Esophagus squamous epithelium (tissue), 5 donors: Measurements from ENCODE around the gene MCHR1. TPM values are rescaled to one million over a fixed set of nuclear protein-coding genes. Genes with fewer than 3 reads are reported as not detected.

Experiments
- DNase-seq: peaks from one replicate; lab custom pipeline; 2025; lab: John Stamatoyannopoulos, UW
- H3K27ac ChIP-seq, 4 donors: fragments of 200-600 bp; sonication (generic); one replicate each; pipeline ENCODE4 v1.5.1; 2016 to 2019; ENCODE audit warnings: mild to moderate bottlenecking in 1 of 4
- H3K27me3 ChIP-seq, 4 donors: fragments of 200-600 bp; sonication (generic); 1 replicate in 3 of 4; 2 replicates in 1 of 4; pipeline versions ENCODE4 v1.5.1 to v1.6.0; 2017 to 2021; ENCODE audit warnings: antibody characterized with exemption in 1 of 4
- H3K36me3 ChIP-seq, 3 donors: fragments of 200-600 bp; sonication (generic); one replicate each; pipeline ENCODE4 v1.5.1; 2016 to 2019
- H3K4me1 ChIP-seq, 3 donors: fragments of 200-600 bp; sonication (generic); one replicate each; pipeline ENCODE4 v1.5.1; 2017 to 2019
- H3K4me3 ChIP-seq, 4 donors: fragments of 200-600 bp; sonication (generic); 1 replicate in 3 of 4; 2 replicates in 1 of 4; pipeline ENCODE4 v1.5.1; 2016 to 2019; ENCODE audit warnings: mild to moderate bottlenecking in 2 of 4, moderate library complexity in 1 of 4
- H3K9me3 ChIP-seq, 3 donors: fragments of 200-600 bp; sonication (generic); one replicate each; pipeline ENCODE4 v1.5.1; 2016 to 2019
- POLR2A ChIP-seq, 4 donors: fragments of 450-650 bp; IDR thresholded peaks; one replicate each; pipeline ENCODE4 v1.6.1; 2017; ENCODE audit warnings: antibody characterized with exemption in 4 of 4, mild to moderate bottlenecking in 4 of 4, moderate library complexity in 3 of 4
- WGBS, 2 donors: methylation state at CpG; one replicate each; pipeline ENCODE4 v1.1.5; 2018; 5-methylcytosine and 5-hydroxymethylcytosine counted together
- intact Hi-C: fragments of 100-400 bp; cut with DNase I; formaldehyde crosslinking; loops from one replicate; pipeline ENCODE4 v1.15.0; 2022
- total RNA-seq, 4 donors: library from RNA; depleted of rRNA; stranded (reverse); fragments of >200 nt; gene quantifications; one replicate each; pipeline ENCODE4 v1.1.0, GENCODE V29; 2016
- TF ChIP-seq, protein P1 (sequence below), 6 experiments: fragments of 450-650 bp in 4 of 6; fragments of 200-600 bp in 2 of 6; sonication (generic) in 2 of 6; IDR thresholded peaks; one replicate each; pipeline ENCODE4 v1.5.1; 2016 to 2019; ENCODE audit warnings: antibody characterized with exemption in 6 of 6, mild to moderate bottlenecking in 4 of 6, moderate library complexity in 4 of 6
- donor health status: DM: yes; HTN: yes; CAD: no.

Gene MCHR1
- total RNA-seq, 4 donors from 2014 or later, result 0.56 TPM; not detected in 3

DNA sequence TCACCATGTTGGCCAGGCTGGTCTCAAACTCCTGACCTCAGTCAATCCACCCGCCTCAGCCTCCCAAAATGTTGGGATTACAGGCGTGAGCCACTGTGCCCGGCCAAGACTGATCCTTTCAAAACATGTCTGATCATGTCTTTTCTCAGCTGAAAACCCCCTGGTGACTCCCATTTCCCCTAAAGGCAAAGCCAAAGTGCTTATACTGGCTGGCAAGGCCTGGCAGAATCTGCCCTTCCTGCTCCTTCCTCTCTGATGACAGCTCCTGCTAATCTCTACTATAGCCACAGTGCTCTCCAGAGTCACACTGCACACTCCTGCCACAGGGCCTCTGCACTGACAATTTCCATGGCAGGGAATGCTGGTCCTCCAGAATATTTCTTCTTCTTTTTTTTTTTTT, 2.6 kb upstream of the MCHR1 start:
- H3K4me3 ChIP-seq, result no peak overlapping the region
- 43 to 69% methylated on average over 2 to 3 of the region's 3 CpGs for WGBS, 2 donors
- no peak for DNase-seq
- intact Hi-C loops, result no loop called here
- no peaks in the 10 kb centered on the region for H3K36me3 ChIP-seq
- H3K4me1 ChIP-seq, result peaks cover 10 to 34% (median 10%) of the 10 kb centered on the region in 3 donors
- no peaks in the 10 kb centered on the region for H3K9me3 ChIP-seq
- peaks cover 0 to 21% (median 0%) of the 10 kb centered on the region in 4 donors for H3K27me3 ChIP-seq
- TF ChIP-seq POLR2A (IDR thresholded peaks at IDR 0.05), result no peak
- TF ChIP-seq, protein P1, sequence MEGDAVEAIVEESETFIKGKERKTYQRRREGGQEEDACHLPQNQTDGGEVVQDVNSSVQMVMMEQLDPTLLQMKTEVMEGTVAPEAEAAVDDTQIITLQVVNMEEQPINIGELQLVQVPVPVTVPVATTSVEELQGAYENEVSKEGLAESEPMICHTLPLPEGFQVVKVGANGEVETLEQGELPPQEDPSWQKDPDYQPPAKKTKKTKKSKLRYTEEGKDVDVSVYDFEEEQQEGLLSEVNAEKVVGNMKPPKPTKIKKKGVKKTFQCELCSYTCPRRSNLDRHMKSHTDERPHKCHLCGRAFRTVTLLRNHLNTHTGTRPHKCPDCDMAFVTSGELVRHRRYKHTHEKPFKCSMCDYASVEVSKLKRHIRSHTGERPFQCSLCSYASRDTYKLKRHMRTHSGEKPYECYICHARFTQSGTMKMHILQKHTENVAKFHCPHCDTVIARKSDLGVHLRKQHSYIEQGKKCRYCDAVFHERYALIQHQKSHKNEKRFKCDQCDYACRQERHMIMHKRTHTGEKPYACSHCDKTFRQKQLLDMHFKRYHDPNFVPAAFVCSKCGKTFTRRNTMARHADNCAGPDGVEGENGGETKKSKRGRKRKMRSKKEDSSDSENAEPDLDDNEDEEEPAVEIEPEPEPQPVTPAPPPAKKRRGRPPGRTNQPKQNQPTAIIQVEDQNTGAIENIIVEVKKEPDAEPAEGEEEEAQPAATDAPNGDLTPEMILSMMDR (IDR thresholded peaks at IDR 0.05), result no peak
- peak overlapping the region in 1 of 4 donors; percentile 28 for H3K27ac ChIP-seq

DNA sequence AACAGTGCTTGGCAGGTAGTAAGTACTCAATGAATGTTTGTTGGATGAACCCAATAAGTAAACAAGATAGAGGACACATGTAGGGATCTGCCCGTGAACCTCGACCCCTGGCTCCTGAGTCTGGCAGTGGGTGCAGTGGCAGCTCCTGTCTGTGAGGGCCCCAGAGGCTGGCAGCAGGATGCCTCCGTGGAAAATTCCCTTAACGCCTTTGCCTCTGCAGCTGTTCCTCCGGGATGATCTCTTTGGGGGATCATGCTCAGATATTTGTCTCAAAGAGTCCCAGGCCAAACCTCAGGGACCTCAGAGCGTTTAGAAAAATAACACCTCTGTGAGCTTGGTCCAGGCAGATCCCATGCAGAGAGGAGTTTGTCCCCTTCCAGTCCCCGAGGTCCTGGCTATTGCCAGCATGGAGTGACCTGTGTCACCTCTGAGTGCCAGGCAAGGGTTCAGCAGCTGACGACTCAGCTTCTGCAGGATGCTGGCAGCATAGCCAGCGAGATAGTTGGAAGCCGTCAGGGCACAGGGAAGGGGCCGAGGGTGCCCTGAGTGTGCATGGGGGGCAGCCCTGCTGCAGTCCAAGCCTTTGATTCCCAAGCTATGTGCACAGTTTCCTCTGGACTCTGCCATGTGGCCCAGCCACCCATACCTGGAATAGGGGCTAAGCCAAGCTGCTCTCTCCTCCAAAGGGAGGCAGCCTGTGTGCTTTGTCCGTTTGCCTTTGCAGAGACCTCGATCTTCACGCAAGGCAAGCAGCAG, 613 bp upstream of the MCHR1 start:
- Histone ChIP-seq H3K4me1 (peaks cover 10 to 48% (median 18%) of the 10 kb centered on the region in 3 donors), H3K9me3 (no peaks in the 10 kb centered on the region), H3K27ac (no peak overlapping the region), H3K4me3 (no peak overlapping the region), H3K36me3 (no peaks in the 10 kb centered on the region), H3K27me3 (peaks cover 0 to 21% (median 0%) of the 10 kb centered on the region in 4 donors)
- WGBS, 2 donors, result 60 to 68% methylated on average over 2 to 7 of the region's 14 CpGs
- intact Hi-C loops, result no loop called here
- TF ChIP-seq, protein P1 (IDR thresholded peaks at IDR 0.05), result no peak
- TF ChIP-seq POLR2A (IDR thresholded peaks at IDR 0.05), result no peak
- no peak for DNase-seq

DNA sequence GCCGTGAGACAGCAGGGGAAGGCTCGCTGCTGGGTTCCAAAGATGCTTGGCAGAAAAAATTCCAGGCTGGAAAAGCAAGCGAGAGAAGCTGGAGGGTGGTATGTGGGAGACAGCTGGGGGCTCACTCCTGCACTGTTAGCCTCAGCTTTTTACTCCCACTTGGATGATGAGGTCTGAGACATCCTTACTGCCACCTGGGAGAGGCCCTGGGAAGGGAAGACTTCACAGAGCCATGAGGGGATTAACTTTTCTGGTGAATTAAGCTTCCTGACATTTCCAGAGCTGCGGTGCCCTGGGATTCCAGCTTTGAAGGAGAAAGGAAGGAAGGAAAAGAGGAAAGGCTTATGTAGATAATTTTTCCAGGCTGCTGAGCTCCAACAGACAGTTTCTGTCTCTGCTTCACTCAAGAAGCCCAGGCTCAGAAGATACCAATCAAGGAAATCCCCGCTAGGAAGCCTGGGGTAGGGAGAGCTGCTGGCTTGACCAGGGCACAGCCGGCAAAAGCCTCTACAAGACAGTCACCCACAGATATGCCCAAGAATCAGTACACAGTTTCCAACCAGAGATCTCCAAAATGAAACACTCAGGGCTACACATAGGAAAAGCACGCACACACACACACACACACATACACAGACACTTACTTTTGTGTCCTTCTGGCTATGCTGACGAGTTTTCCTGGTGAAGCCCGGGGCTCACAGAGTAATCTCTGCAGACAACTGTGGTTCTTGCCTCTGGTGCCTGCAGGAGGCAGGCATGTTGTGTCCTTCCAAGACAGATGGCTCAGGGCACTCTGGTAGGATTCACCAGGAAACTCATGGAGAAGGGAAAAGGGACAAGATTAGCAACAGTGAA, 907 bp downstream of the MCHR1 start:
- Histone ChIP-seq H3K36me3 (no peaks in the 10 kb centered on the region), H3K27ac (no peak overlapping the region), H3K27me3 (peaks cover 0 to 24% (median 0%) of the 10 kb centered on the region in 4 donors), H3K9me3 (no peaks in the 10 kb centered on the region), H3K4me3 (no peak overlapping the region), H3K4me1 (peaks cover 10 to 48% (median 18%) of the 10 kb centered on the region in 3 donors)
- DNase-seq, result no peak
- intact Hi-C loops, result loop anchor here (10.0 kb wide), 1 partner anchor 85 kb away; no protein-coding TSS in a partner anchor
- TF ChIP-seq, protein P1 (IDR thresholded peaks at IDR 0.05), result no peak
- WGBS, 2 donors, result 56 to 64% methylated on average over 7 to 8 of the region's 9 CpGs

DNA sequence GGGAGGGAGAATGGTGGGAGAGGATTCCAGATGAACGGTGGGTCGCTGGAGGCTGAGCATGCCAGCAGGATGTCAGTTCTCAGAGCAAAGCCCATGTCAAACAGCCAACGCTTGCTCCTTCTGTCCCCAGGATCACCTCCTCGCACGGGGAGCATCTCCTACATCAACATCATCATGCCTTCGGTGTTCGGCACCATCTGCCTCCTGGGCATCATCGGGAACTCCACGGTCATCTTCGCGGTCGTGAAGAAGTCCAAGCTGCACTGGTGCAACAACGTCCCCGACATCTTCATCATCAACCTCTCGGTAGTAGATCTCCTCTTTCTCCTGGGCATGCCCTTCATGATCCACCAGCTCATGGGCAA, 1.5 kb downstream of the MCHR1 start:
- H3K4me3 ChIP-seq, result no peak overlapping the region
- intact Hi-C loops, result loop anchor here (10.0 kb wide), 1 partner anchor 84 kb away; no protein-coding TSS in a partner anchor
- no peak for DNase-seq

More for the DNA sequence above, 1.5 kb downstream of the MCHR1 start:
- 86 to 90% methylated on average over 9 to 15 of the region's 15 CpGs for WGBS, 2 donors
- Histone ChIP-seq H3K27ac (no peak overlapping the region), H3K4me1 (peaks cover 10 to 42% (median 18%) of the 10 kb centered on the region in 3 donors), H3K9me3 (no peaks in the 10 kb centered on the region), H3K36me3 (no peaks in the 10 kb centered on the region), H3K27me3 (peaks cover 0 to 24% (median 0%) of the 10 kb centered on the region in 4 donors)
- TF ChIP-seq POLR2A (IDR thresholded peaks at IDR 0.05), result no peak
- TF ChIP-seq, protein P1 (IDR thresholded peaks at IDR 0.05), result no peak
